Measurements from ENCODE around the gene MYO1D.

- TF ChIP-seq, protein P1, sequence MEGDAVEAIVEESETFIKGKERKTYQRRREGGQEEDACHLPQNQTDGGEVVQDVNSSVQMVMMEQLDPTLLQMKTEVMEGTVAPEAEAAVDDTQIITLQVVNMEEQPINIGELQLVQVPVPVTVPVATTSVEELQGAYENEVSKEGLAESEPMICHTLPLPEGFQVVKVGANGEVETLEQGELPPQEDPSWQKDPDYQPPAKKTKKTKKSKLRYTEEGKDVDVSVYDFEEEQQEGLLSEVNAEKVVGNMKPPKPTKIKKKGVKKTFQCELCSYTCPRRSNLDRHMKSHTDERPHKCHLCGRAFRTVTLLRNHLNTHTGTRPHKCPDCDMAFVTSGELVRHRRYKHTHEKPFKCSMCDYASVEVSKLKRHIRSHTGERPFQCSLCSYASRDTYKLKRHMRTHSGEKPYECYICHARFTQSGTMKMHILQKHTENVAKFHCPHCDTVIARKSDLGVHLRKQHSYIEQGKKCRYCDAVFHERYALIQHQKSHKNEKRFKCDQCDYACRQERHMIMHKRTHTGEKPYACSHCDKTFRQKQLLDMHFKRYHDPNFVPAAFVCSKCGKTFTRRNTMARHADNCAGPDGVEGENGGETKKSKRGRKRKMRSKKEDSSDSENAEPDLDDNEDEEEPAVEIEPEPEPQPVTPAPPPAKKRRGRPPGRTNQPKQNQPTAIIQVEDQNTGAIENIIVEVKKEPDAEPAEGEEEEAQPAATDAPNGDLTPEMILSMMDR (IDR thresholded peaks at IDR 0.05), result no peak
- no peak for TF ChIP-seq POLR2A (IDR thresholded peaks at IDR 0.05)
These were observed 308.2 kb downstream of the MYO1D start for GRCh38 chr17:32568705-32569104.

Data from adrenal gland (tissue), 5 donors.